Parathyroid adenoma (tissue), 2 donors: ENCODE measurements around the gene EPYC.

ENCODE experiments used
- H2AFZ ChIP-seq: fragments of 300-600 bp; sonication (generic); one replicate; pipeline ENCODE4 v1.7.0; 2017; ENCODE audit warnings: antibody characterized with exemption, mild to moderate bottlenecking
- H3K27ac ChIP-seq: fragments of 300-600 bp; sonication (generic); one replicate; pipeline ENCODE4 v1.7.0; 2017
- H3K27me3 ChIP-seq: fragments of 300-600 bp; sonication (generic); one replicate; pipeline ENCODE4 v1.7.0; 2017; ENCODE audit warnings: low read length; ENCODE audit not compliant: control insufficient read depth, insufficient read depth
- H3K36me3 ChIP-seq: fragments of 300-600 bp; sonication (generic); one replicate; pipeline ENCODE4 v1.7.0; 2017; ENCODE audit warnings: low read length; ENCODE audit not compliant: control insufficient read depth, insufficient read depth
- H3K4me1 ChIP-seq: fragments of 300-600 bp; sonication (generic); one replicate; pipeline ENCODE4 v1.7.0; 2017; ENCODE audit warnings: control low read depth
- H3K4me2 ChIP-seq: fragments of 300-600 bp; sonication (generic); one replicate; pipeline ENCODE4 v1.7.0; 2017; ENCODE audit warnings: low read length
- H3K4me3 ChIP-seq: fragments of 300-600 bp; sonication (generic); one replicate; pipeline ENCODE4 v1.7.0; 2017; ENCODE audit warnings: low read depth, low read length
- H3K79me2 ChIP-seq: fragments of 300-600 bp; sonication (generic); one replicate; pipeline ENCODE4 v1.7.0; 2017; ENCODE audit warnings: control low read depth
- H3K9ac ChIP-seq: fragments of 300-600 bp; sonication (generic); one replicate; pipeline ENCODE4 v1.7.0; 2017; ENCODE audit warnings: mild to moderate bottlenecking
- H3K9me3 ChIP-seq: fragments of 300-600 bp; sonication (generic); one replicate; pipeline ENCODE4 v1.7.0; 2017; ENCODE audit warnings: low read length; ENCODE audit not compliant: control insufficient read depth
- TF ChIP-seq, protein P1 (sequence below): fragments of 300-600 bp; sonication (generic); IDR thresholded peaks from one replicate; pipeline ENCODE4 v1.7.0; 2017; ENCODE audit warnings: antibody characterized with exemption, mild to moderate bottlenecking
- donor health status: primary hyperparathyroidism.

EPYC gene

DNA sequence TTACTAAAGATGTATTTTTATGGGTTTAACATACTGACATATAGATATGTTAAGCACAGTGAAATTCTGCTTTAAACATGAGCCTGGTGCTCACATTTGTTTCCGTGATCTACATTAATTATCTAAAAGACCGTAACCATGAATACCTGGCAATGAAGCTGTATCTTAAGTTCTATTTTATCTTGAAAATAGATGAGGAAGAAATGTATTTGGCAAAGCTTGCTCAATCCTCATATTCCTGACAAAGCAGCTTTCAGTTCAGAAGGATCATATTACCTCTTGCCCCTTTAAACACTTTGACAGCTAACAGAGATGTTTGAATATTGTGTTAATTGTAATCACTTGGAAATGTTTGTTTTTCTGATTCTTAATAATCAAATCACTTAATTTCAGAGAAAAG lies 9.8 kb downstream of the EPYC start:
- H3K4me2 ChIP-seq, result no peak overlapping the region
- H2AFZ ChIP-seq, result peak overlapping the region; percentile 23
- H3K4me3 ChIP-seq, result no peak overlapping the region
- H3K79me2 ChIP-seq, result no peaks in the 10 kb centered on the region
- peaks cover 4% of the 10 kb centered on the region for H3K4me1 ChIP-seq
- H3K9me3 ChIP-seq, result no peaks in the 10 kb centered on the region
- TF ChIP-seq, protein P1, sequence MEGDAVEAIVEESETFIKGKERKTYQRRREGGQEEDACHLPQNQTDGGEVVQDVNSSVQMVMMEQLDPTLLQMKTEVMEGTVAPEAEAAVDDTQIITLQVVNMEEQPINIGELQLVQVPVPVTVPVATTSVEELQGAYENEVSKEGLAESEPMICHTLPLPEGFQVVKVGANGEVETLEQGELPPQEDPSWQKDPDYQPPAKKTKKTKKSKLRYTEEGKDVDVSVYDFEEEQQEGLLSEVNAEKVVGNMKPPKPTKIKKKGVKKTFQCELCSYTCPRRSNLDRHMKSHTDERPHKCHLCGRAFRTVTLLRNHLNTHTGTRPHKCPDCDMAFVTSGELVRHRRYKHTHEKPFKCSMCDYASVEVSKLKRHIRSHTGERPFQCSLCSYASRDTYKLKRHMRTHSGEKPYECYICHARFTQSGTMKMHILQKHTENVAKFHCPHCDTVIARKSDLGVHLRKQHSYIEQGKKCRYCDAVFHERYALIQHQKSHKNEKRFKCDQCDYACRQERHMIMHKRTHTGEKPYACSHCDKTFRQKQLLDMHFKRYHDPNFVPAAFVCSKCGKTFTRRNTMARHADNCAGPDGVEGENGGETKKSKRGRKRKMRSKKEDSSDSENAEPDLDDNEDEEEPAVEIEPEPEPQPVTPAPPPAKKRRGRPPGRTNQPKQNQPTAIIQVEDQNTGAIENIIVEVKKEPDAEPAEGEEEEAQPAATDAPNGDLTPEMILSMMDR, result no peak
- no peak overlapping the region for H3K27ac ChIP-seq
- H3K36me3 ChIP-seq, result no peaks in the 10 kb centered on the region
- H3K27me3 ChIP-seq, result no peaks in the 10 kb centered on the region
- no peak overlapping the region for H3K9ac ChIP-seq

DNA sequence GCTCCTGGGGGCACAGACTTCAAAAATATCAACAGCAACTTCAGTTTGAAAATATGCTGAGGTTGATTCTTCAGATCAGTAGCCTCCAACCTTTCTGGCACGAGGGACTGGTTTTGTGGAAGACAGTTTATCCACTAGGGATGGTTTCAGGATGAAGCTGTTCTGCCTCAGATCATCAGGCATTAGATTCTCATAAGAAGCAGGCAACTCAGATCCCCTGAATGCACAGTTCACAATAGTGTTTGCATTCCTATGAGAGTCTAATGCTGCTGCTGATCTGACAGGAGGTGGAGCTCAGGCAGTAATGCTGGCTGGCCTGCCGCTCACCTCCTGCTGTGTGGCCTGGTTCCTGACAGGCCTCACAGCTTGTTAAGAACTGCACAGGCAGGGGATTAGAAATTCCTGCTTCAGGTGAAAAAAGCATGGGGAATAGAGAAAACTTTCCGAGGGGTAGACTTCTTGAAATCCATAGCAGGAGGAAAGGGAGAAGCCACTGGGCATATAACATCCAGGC lies 12.8 kb downstream of the EPYC start:
- no peak overlapping the region for H3K27ac ChIP-seq
- TF ChIP-seq, protein P1, result no peak
- no peaks in the 10 kb centered on the region for H3K36me3 ChIP-seq
- H3K4me1 ChIP-seq, result peaks cover 4% of the 10 kb centered on the region
- H3K27me3 ChIP-seq, result no peaks in the 10 kb centered on the region
- H3K9ac ChIP-seq, result no peak overlapping the region
- no peak overlapping the region for H3K4me3 ChIP-seq
- peak overlapping the region; percentile 27 for H2AFZ ChIP-seq
- no peaks in the 10 kb centered on the region for H3K9me3 ChIP-seq
- no peaks in the 10 kb centered on the region for H3K79me2 ChIP-seq
- H3K4me2 ChIP-seq, result no peak overlapping the region

DNA sequence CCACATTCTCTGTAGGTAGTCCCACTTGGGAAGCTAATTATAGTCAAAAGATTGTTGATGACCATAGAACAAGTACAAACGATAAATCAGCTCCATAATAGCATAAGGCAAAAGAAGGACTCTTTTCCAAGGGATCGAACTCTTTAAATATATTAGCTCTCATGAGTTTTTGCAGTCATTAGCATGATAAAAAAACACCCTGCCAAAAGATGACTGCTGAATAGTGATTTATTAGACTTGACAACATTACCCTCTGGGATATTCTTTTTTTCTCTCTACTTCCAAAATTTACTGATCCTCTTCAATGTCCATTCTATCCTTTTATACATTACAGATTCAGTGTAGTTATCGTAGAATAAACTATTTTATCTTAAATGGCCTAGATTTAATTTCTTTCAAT lies 14.2 kb downstream of the EPYC start:
- Histone ChIP-seq H3K4me3 (no peak overlapping the region), H3K9ac (no peak overlapping the region), H3K4me2 (no peak overlapping the region), H3K4me1 (peaks cover 4% of the 10 kb centered on the region), H2AFZ (no peak overlapping the region), H3K9me3 (no peaks in the 10 kb centered on the region), H3K27me3 (no peaks in the 10 kb centered on the region), H3K36me3 (no peaks in the 10 kb centered on the region), H3K27ac (no peak overlapping the region), H3K79me2 (no peaks in the 10 kb centered on the region)
- TF ChIP-seq, protein P1, result no peak

DNA sequence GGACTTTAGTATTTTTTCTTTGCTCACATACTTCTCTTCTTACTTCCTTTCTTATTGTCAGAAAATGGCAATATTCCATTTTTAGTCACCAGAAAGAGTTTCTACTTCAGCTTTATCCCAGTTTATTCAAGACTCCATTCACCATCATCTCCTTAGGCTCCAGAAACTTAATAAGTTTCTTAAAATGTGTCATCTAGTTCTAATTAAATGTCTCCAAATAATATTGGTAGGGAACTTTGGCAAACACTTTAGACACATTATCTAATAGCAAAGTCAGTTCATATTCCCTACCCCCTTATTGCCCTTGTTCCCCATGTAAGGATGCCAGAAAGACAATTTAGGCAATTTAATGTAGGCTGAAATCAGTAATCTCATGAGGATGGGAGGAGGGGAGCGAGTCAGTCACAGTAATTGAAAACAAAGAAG lies 15.1 kb downstream of the EPYC start:
- TF ChIP-seq, protein P1, result no peak
- Histone ChIP-seq H3K9me3 (no peaks in the 10 kb centered on the region), H3K27ac (no peak overlapping the region), H3K79me2 (no peaks in the 10 kb centered on the region), H3K36me3 (no peaks in the 10 kb centered on the region), H3K9ac (no peak overlapping the region), H3K4me2 (no peak overlapping the region), H3K4me1 (no peaks in the 10 kb centered on the region), H3K27me3 (no peaks in the 10 kb centered on the region), H2AFZ (no peak overlapping the region), H3K4me3 (no peak overlapping the region)

DNA sequence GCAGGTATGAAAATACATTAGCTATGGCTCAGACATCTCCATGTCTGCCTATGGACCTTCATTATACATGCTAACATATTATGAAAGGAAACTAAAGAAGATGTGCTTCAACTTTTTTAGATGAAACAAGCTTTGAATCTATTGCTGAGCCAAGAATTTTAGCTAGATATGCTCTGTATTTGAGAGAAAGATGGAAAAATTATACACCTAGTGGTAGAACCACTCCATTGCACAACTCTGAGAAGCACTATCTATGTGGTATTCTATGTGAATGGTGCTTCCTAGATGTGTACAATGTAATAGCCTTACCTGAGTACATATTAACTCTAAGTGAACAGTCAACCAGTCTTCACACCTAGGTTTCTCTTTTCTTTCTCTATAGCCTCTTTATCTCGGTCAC lies 17.3 kb downstream of the EPYC start:
- Histone ChIP-seq H2AFZ (no peak overlapping the region), H3K36me3 (no peaks in the 10 kb centered on the region), H3K27ac (no peak overlapping the region), H3K27me3 (no peaks in the 10 kb centered on the region), H3K4me2 (no peak overlapping the region), H3K9me3 (no peaks in the 10 kb centered on the region), H3K79me2 (no peaks in the 10 kb centered on the region), H3K4me1 (no peaks in the 10 kb centered on the region), H3K9ac (no peak overlapping the region), H3K4me3 (no peak overlapping the region)
- TF ChIP-seq, protein P1, result no peak
